CD4-positive, CD25-positive, alpha-beta regulatory T cell (primary cell): ENCODE results near the gene ASB7. TPM values are rescaled to one million over a fixed set of nuclear protein-coding genes. Genes with fewer than 3 reads are reported as not detected.
A peak's percentile ranks its signal among the peaks of the same experiment; 100 is the strongest.

Experiments
- ATAC-seq, 2 donors: fragments of 150-1000 bp; cut with Tn5 transposase; one replicate each; pipeline ENCODE4 v1.10.0; 2021; ENCODE audit warnings: low read depth in 2 of 2, moderate number of reproducible peaks in 2 of 2, moderate library complexity in 1 of 2
- DNase-seq, 3 donors: peaks; one replicate each; pipeline versions ENCODE4 v3.0.0 to v3.0.0-alpha.2; 2012 to 2022; ENCODE audit warnings: mixed read lengths in 1 of 3
- H3K27ac ChIP-seq: one replicate; pipeline ENCODE4 v1.7.0; 2013; ENCODE audit warnings: mild to moderate bottlenecking, low read length; ENCODE audit not compliant: insufficient read depth, poor library complexity, severe bottlenecking
- H3K27me3 ChIP-seq: one replicate; pipeline ENCODE4 v1.7.0; 2013; ENCODE audit warnings: low read length; ENCODE audit not compliant: control insufficient read depth, insufficient read depth
- H3K36me3 ChIP-seq: one replicate; pipeline ENCODE4 v1.7.0; 2013; ENCODE audit warnings: mild to moderate bottlenecking, low read length, moderate library complexity; ENCODE audit not compliant: control insufficient read depth, insufficient read depth
- H3K4me1 ChIP-seq: 2 replicates; pipeline ENCODE4 v1.7.0; 2013; ENCODE audit warnings: mild to moderate bottlenecking, low read length; ENCODE audit not compliant: insufficient read depth, control insufficient read depth, poor library complexity, severe bottlenecking
- H3K4me3 ChIP-seq: one replicate; pipeline ENCODE4 v1.7.0; 2013; ENCODE audit warnings: low read depth, mild to moderate bottlenecking, low read length, moderate library complexity
- H3K9me3 ChIP-seq, 2 experiments: 1 replicate in 1 of 2; 2 replicates in 1 of 2; pipeline ENCODE4 v1.7.0; 2013; ENCODE audit warnings: low read length in 2 of 2, mild to moderate bottlenecking in 1 of 2, moderate library complexity in 1 of 2; ENCODE audit not compliant: control insufficient read depth in 2 of 2
- H3K27ac Mint-ChIP-seq, 3 donors: one replicate each; pipeline ENCODE4 v1.8.0; 2020 to 2022; ENCODE audit warnings: mild to moderate bottlenecking in 3 of 3, mixed read lengths in 3 of 3, moderate library complexity in 2 of 3
- H3K27me3 Mint-ChIP-seq: one replicate; pipeline ENCODE4 v1.8.0; 2022; ENCODE audit warnings: mild to moderate bottlenecking, mixed read lengths
- H3K36me3 Mint-ChIP-seq: one replicate; pipeline ENCODE4 v1.8.0; 2020; ENCODE audit warnings: mixed read lengths
- H3K4me1 Mint-ChIP-seq, 4 donors: one replicate each; pipeline ENCODE4 v1.8.0; 2020 to 2022; ENCODE audit warnings: mixed read lengths in 4 of 4, mild to moderate bottlenecking in 1 of 4
- H3K4me3 Mint-ChIP-seq, 4 donors: one replicate each; pipeline ENCODE4 v1.8.0; 2020 to 2022; ENCODE audit warnings: mild to moderate bottlenecking in 4 of 4, mixed read lengths in 4 of 4, moderate library complexity in 3 of 4
- H3K9me3 Mint-ChIP-seq, 7 donors: one replicate each; pipeline ENCODE4 v1.8.0; 2020 to 2022; ENCODE audit warnings: mixed read lengths in 7 of 7, mild to moderate bottlenecking in 3 of 7, moderate library complexity in 2 of 7
- polyA plus RNA-seq, 4 donors: library from polyadenylated mRNA; unstranded; fragments of 300-500 nt; fragmentation: Illumina TruSeq; gene quantifications; one replicate each; pipeline ENCODE4 v1.2.3, GENCODE V29; 2021
- total RNA-seq: library from RNA; stranded (reverse); gene quantifications from one replicate; pipeline ENCODE4 v1.2.3, GENCODE V29; 2022

Gene ASB7
- total and polyA plus RNA-seq, 5 donors from 2014 or later = 10.5 to 20.3 (median 13.5) TPM

- no peaks in the 10 kb centered on the region for H3K9me3 Mint-ChIP-seq
- Histone ChIP-seq H3K9me3 (no peaks in the 10 kb centered on the region), H3K36me3 (no peaks in the 10 kb centered on the region), H3K4me1 (peaks cover 87% of the 10 kb centered on the region), H3K4me3 (peak overlapping the region; percentile 83), H3K27me3 (no peaks in the 10 kb centered on the region), H3K27ac (peak overlapping the region; percentile 91)
- no peaks in the 10 kb centered on the region for H3K36me3 Mint-ChIP-seq
- H3K4me3 Mint-ChIP-seq = peak overlapping the region; percentile 84 to 94 (median 92)
- H3K27ac Mint-ChIP-seq = peak overlapping the region in 2 of 3 donors; percentile 97
- peaks cover 29 to 73% (median 53%) of the 10 kb centered on the region in 4 donors for H3K4me1 Mint-ChIP-seq
- peak in 1 of 3 donors; percentile 48 for DNase-seq
- no peak for ATAC-seq
- no peaks in the 10 kb centered on the region for H3K27me3 Mint-ChIP-seq
Observed at GRCh38 chr15:100597862-100598261, 4.5 kb upstream of the ASB7 start.

- Mint-ChIP-seq H3K9me3 (no peaks in the 10 kb centered on the region), H3K27ac (peak overlapping the region in 2 of 3 donors; percentile 91 to 97), H3K4me1 (peaks cover 26 to 73% (median 53%) of the 10 kb centered on the region in 4 donors), H3K4me3 (peak overlapping the region in 3 of 4 donors; percentile 13 to 73 (median 66)), H3K36me3 (no peaks in the 10 kb centered on the region), H3K27me3 (no peaks in the 10 kb centered on the region)
- DNase-seq (no peak), ATAC-seq (no peak)
- Histone ChIP-seq H3K36me3 (no peaks in the 10 kb centered on the region), H3K9me3 (no peaks in the 10 kb centered on the region), H3K4me1 (peaks cover 87% of the 10 kb centered on the region), H3K27me3 (no peaks in the 10 kb centered on the region), H3K4me3 (peak overlapping the region; percentile 17), H3K27ac (peak overlapping the region; percentile 91)
Observed at GRCh38 chr15:100598655-100599054, 3.7 kb upstream of the ASB7 start.

- Mint-ChIP-seq H3K4me3 (no peak overlapping the region), H3K36me3 (peaks cover 12% of the 10 kb centered on the region), H3K27ac (no peak overlapping the region), H3K9me3 (no peaks in the 10 kb centered on the region), H3K27me3 (no peaks in the 10 kb centered on the region), H3K4me1 (peaks cover 15 to 74% (median 54%) of the 10 kb centered on the region in 4 donors)
- Histone ChIP-seq H3K27ac (peak overlapping the region; percentile 91), H3K36me3 (peaks cover 12% of the 10 kb centered on the region), H3K4me1 (peaks cover 72% of the 10 kb centered on the region), H3K27me3 (no peaks in the 10 kb centered on the region), H3K4me3 (peak overlapping the region; percentile 98), H3K9me3 (no peaks in the 10 kb centered on the region)
- no peak for ATAC-seq
- DNase-seq = peak; percentile 15 to 66 (median 41)
Observed at GRCh38 chr15:100601163-100601562, 1.2 kb upstream of the ASB7 start.

GRCh38 chr15:100601617-100602063 is 749 bp upstream of the ASB7 start:
- H3K27me3 Mint-ChIP-seq = no peaks in the 10 kb centered on the region
- H3K9me3 Mint-ChIP-seq = no peaks in the 10 kb centered on the region
- Histone ChIP-seq H3K27ac (peak overlapping the region; percentile 91), H3K4me1 (peaks cover 68% of the 10 kb centered on the region), H3K9me3 (no peaks in the 10 kb centered on the region), H3K27me3 (no peaks in the 10 kb centered on the region), H3K36me3 (peaks cover 16% of the 10 kb centered on the region), H3K4me3 (peak overlapping the region; percentile 98)
- H3K4me1 Mint-ChIP-seq = peaks cover 15 to 71% (median 56%) of the 10 kb centered on the region in 4 donors
- H3K4me3 Mint-ChIP-seq = no peak overlapping the region
- H3K27ac Mint-ChIP-seq = no peak overlapping the region
- ATAC-seq (peak in 1 of 2 donors; percentile 1), DNase-seq (no peak)
- peaks cover 13% of the 10 kb centered on the region for H3K36me3 Mint-ChIP-seq

- peaks cover 19% of the 10 kb centered on the region for H3K36me3 Mint-ChIP-seq
- peaks cover 11 to 68% (median 53%) of the 10 kb centered on the region in 4 donors for H3K4me1 Mint-ChIP-seq
- H3K27ac Mint-ChIP-seq = peak overlapping the region in 2 of 3 donors; percentile 74 to 94
- Histone ChIP-seq H3K9me3 (no peaks in the 10 kb centered on the region), H3K27me3 (no peaks in the 10 kb centered on the region), H3K4me3 (peak overlapping the region; percentile 90), H3K27ac (peak overlapping the region; percentile 89), H3K4me1 (peaks cover 55% of the 10 kb centered on the region), H3K36me3 (peaks cover 21% of the 10 kb centered on the region)
- no peaks in the 10 kb centered on the region for H3K27me3 Mint-ChIP-seq
- no peak overlapping the region for H3K4me3 Mint-ChIP-seq
- no peaks in the 10 kb centered on the region for H3K9me3 Mint-ChIP-seq
- DNase-seq = peak; percentile 19 to 84 (median 45)
- no peak for ATAC-seq
Observed at GRCh38 chr15:100602823-100603393, 519 bp downstream of the ASB7 start.

- Mint-ChIP-seq H3K9me3 (no peaks in the 10 kb centered on the region), H3K4me1 (peaks cover 27 to 36% (median 31%) of the 10 kb centered on the region in 4 donors), H3K36me3 (peaks cover 39% of the 10 kb centered on the region), H3K4me3 (no peak overlapping the region), H3K27ac (peak overlapping the region in 1 of 3 donors; percentile 26), H3K27me3 (no peaks in the 10 kb centered on the region)
- no peak for DNase-seq
- no peak overlapping the region for H3K27ac ChIP-seq
- H3K4me3 ChIP-seq = no peak overlapping the region
- ATAC-seq = no peak
- H3K9me3 ChIP-seq = no peaks in the 10 kb centered on the region
- H3K27me3 ChIP-seq = no peaks in the 10 kb centered on the region
- peaks cover 74% of the 10 kb centered on the region for H3K36me3 ChIP-seq
- H3K4me1 ChIP-seq = peaks cover 5% of the 10 kb centered on the region
Observed at GRCh38 chr15:100612539-100612938, 10.2 kb downstream of the ASB7 start.

- no peaks in the 10 kb centered on the region for H3K9me3 ChIP-seq
- peaks cover 5% of the 10 kb centered on the region for H3K4me1 ChIP-seq
- Mint-ChIP-seq H3K4me3 (no peak overlapping the region), H3K36me3 (peaks cover 36% of the 10 kb centered on the region), H3K27ac (no peak overlapping the region), H3K27me3 (no peaks in the 10 kb centered on the region), H3K4me1 (peaks cover 27 to 31% (median 28%) of the 10 kb centered on the region in 4 donors), H3K9me3 (no peaks in the 10 kb centered on the region)
- no peaks in the 10 kb centered on the region for H3K27me3 ChIP-seq
- H3K27ac ChIP-seq = no peak overlapping the region
- no peak overlapping the region for H3K4me3 ChIP-seq
- ATAC-seq (no peak), DNase-seq (no peak)
- peaks cover 69% of the 10 kb centered on the region for H3K36me3 ChIP-seq
Observed at GRCh38 chr15:100613208-100613607, 10.8 kb downstream of the ASB7 start.

- Mint-ChIP-seq H3K27me3 (no peaks in the 10 kb centered on the region), H3K4me1 (peaks cover 23 to 35% (median 27%) of the 10 kb centered on the region in 4 donors), H3K9me3 (no peaks in the 10 kb centered on the region), H3K27ac (peak overlapping the region in 1 of 3 donors; percentile 49), H3K4me3 (no peak overlapping the region), H3K36me3 (peaks cover 42% of the 10 kb centered on the region)
- H3K4me3 ChIP-seq = no peak overlapping the region
- H3K27ac ChIP-seq = no peak overlapping the region
- DNase-seq (no peak), ATAC-seq (no peak)
- H3K4me1 ChIP-seq = peaks cover 5% of the 10 kb centered on the region
- H3K9me3 ChIP-seq = no peaks in the 10 kb centered on the region
- no peaks in the 10 kb centered on the region for H3K27me3 ChIP-seq
- H3K36me3 ChIP-seq = peaks cover 65% of the 10 kb centered on the region
Observed at GRCh38 chr15:100614336-100614735, 11.9 kb downstream of the ASB7 start.
